GDM1 (cell line): ENCODE measurements around the gene FRMD4A.
"Not testable (repeated sequence)": the region's sequence is repeated elsewhere in the genome, so short reads cannot be mapped to it uniquely, and the experiment has no call there.

Experiments
- DNase-seq: peaks from one replicate; lab custom pipeline; 2025; lab: John Stamatoyannopoulos, UW

FRMD4A gene

GRCh38 chr10:14102056-14102455 lies 228.7 kb downstream of the FRMD4A start:
- DNase-seq, result no peak

DNA sequence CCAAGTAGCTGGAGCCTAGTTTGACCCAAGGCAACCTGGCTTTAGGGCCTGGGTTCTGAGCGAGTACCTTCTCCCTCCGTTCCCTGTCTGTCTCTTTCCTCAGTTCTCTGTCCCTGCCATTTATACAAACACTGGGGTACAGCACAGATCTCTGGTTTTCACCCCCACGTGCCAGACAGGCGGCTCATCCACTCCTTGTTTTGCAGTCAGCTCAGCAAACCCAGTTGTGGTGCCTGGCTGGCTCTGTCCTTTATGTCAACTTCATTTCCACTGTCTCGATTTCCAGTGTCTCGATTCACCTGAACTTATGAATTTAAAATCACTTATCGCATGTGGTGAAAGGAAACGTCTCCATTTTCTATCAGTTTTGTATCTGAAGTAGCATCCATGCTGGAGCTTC lies 230.8 kb downstream of the FRMD4A start:
- DNase-seq, result no peak

- DNase-seq, result no peak
These were observed 236.8 kb downstream of the FRMD4A start for GRCh38 chr10:14093730-14094484.

DNA sequence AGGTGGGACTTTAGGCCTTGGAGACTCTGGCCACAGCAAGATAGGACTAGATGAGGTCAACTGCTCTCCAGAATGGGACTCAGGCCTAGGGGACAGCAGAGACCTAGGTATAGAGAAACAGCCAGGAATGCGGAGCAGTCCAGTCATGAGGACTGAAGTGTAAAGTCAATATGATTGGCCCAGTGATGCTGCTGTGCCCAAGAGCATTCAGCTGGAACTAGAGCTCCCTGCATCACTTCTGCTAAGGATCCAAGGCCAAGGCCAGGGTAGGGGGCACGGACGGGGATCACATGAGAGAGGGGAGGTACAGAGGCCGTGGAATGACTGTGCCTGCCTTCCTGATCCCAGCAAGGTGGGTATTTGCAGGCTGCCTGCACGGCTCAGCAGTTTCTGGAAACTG lies 237.9 kb downstream of the FRMD4A start:
- no peak for DNase-seq

DNA sequence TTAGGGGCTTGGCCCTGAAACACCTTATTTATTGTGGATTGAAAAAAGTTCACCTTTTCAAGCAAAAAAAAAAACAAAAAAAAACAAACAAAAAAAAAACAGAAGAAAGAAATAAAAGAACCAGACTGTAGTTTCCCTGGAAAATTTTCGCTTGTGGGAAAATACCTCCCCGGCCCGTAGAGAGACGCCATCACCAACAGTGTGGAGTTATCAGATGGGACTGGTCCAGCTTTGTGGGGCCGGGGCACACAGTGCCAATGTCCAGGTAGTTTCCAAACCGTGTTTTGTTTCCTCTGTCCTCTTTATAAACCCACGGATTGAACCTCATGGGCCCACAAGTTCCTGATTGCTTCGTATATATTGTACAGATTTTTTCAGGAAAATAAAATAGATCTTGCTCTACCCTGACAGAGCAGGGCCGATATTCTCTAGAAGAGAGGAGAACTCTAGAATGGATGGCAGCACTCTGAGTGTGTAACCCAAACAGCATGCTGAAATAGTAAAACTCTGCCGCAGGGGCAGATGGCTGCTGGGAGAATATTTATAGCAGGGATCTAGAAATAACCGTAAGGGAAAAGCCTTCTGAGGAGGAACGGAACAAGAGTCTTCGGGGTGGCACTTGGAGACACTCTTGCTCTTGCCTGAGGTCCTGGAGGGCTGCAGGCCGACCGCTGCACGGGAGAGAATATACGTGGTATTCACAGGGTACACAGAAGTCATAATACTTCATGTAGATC lies 241.0 kb downstream of the FRMD4A start:
- no peak for DNase-seq

DNA sequence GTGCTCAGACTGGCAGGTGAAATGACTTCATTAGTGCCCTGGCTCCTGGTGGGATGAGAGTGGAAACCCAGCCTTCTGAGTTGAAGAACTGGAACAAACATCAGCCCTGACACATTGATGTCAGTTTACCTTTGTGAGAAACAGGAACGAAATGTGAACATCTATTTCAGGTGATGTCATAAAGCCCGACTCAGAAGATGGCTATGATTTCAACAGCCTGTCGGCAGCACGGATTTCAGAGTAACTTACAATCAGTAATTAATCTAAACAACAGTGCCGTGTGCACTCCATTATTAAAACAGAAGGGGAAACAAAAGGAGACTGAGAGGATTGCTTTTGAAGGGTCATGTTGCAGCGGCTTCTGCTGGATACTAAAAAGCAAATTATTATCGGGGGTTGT lies 243.2 kb downstream of the FRMD4A start:
- DNase-seq, result no peak

GRCh38 chr10:14086596-14086995 lies 244.1 kb downstream of the FRMD4A start:
- DNase-seq, result no peak

- no peak for DNase-seq
These were observed 245.8 kb downstream of the FRMD4A start for GRCh38 chr10:14084875-14085274.

DNA sequence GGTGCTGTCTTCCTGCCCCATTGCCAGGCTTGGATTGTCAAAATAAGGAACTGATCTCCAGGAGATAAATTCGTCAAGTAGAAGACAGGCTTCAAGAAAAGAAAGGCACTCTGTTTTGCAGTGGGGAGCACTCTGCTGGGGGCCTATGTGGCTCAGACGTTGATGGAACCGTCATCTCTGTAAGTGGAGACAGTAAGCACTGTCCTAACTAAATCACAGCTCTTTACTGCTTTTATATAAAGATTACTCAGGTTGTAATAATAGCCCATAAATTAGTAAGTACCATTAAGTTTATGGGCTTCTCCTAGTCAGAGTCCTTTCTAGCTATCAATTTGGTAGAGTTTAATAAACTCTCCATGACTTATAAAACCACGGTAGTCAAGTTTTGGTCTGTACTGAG lies 249.9 kb downstream of the FRMD4A start:
- no peak for DNase-seq

GRCh38 chr10:14077430-14077829 lies 253.3 kb downstream of the FRMD4A start:
- DNase-seq, result no peak

DNA sequence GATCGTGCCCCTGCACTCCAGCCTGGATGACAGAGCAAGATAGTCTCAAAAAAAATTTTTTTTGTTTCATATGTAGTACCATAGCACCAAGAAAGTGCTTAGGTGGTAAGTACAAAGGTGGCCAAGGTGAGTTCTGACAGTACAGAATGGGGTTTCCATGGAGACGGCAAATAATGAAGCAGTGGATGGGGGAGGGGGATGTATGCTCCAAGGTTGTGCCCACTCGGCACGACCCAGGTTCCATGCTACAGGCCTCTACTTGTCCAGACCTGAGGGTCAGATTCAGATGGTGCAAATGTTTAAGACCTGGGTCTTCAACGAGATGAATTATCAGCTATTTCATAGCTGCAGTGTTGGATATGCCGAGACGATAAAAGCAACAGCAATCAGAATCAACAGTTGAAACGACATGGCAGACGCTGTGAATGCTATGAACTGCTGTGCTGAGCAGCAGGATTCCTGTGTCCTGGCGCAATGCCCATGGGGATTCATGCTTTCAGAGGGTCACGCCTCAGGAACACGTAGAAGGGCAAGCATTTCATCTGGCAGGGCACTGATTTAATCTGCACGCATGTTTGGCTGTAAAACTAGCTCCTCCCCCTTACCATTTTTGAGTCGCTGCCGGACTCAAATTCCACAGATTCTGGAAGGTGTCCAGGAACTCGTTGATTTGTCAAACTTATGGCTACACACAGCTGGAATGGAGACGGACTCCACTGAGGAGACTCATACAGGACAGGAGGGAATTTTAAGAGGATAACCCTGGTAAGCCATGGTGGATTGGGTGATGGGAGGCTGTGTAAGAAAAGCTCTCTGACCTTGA lies 256.5 kb downstream of the FRMD4A start:
- no peak for DNase-seq

- DNase-seq, result no peak
These were observed 258.2 kb downstream of the FRMD4A start for GRCh38 chr10:14072541-14072940.

DNA sequence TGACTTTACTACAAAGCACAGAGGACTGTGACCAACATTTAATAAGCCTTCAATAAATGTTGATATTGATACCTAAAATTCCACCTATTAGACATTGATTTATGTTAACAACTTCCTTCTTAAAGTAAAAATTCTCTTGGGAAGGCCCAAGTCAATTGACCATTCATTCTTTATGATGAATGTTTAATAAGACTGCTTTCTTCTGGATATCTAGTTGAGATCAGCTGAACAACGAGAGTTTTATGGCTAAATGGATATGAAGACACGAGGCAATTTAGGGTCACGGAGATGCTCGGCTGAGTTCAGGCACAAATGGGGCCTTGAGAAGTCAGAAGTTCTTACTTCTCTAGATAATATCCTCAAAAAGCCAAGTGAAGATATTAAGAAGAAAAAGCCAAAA lies 258.8 kb downstream of the FRMD4A start:
- DNase-seq, result no peak

DNA sequence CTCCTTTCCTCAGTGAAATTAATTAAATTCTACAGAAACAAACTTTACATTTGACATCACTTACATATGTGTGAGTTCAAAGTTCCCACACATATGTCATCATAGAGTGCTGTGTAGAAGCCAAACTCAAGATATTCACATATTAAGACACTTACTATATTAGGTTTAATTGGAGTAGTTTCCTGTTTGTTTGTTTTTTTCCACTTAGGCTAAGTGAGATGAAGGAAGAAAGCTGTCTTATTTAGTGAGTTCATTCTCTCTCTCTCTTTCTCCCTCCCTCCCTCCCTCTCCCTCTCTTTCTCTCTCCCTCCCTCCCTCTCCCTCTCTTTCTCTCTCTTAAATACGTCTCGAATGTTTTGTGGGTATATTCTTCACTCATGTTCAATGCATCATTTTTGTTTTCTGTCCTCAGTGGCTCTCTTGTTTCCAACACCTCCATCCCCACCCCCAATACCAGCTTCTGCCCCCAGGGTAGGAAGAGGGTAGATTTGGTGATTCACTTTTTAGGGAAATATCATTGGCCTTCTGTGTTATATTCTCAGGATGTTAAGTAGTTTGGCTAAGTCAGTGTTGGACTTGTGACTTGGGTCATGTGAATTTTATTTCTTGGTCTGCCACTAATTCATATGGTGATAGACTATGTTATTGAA lies 262.0 kb downstream of the FRMD4A start:
- DNase-seq, result no peak

DNA sequence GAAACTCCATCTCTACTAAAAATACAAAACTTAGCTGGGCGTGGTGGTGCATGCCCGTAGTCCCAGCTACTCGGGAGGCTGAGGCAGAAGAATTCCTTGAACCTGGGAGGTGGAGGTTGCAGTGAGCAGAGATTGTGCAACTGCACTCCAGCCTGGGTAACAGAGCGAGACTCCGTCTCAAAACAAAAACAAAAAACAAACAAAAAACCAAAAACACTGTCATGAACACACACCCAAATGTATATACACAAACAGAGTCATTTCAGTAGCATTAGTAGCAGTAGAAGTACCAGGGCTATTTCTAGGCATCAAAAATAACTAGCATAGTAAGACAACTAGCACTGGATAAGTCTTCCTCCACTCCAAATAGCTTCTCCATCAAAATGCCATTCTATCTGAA lies 263.1 kb downstream of the FRMD4A start:
- DNase-seq, result not testable (repeated sequence)

DNA sequence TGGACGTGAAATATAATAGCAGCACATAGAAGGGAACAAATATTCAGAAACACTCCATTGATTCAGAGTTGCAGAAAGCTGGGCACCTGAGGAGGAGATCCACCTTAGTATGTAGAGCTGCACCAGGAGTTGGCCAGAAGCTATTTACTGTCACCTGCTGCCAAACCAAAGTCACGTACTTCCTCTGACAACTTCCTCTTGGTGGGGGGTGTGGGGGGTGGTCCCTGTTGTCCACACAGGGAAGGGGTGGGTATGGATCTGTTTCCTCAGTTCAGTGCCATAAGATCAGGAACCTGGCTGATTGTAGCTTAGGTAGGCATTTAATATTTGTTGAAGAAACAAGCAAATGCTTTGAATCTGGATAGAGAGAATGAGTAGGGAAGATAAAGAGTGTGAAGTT lies 264.6 kb downstream of the FRMD4A start:
- DNase-seq, result no peak

GRCh38 chr10:14063531-14064285 lies 267.0 kb downstream of the FRMD4A start:
- no peak for DNase-seq

GRCh38 chr10:14062528-14063260 lies 268.0 kb downstream of the FRMD4A start:
- DNase-seq, result no peak

DNA sequence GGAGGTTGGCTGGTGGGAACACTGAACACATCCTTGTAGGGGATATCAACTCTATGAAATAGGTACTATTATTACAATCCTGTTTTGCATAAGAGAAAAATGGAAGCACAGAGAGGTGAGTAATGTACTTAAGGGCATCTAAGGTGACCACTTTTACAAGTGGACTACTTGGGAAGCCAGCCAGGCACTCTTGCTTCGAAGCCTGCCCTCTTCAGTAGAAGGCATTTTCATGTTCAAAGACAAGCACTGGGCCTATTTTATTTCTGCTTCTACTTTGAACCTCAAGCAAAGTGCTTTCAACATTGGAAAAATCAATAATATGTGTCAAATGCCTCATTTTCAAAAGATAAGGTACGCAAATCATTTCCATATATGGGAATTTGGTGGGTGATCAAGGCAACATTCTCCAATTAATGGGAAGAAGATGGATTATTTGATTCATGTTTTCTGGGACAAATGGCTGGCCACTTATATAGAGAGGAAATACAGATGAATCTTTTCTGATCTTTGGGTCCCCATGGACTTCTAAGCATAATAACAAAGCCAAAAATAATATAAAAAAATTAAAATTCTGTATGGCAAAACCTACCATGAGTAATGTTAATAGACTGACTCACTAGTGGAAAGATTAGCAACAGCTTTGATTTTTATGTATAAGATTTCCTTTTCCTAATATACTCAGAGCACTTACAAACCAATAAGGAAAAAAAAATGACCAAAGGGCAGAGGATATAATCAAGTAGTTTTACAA lies 270.2 kb downstream of the FRMD4A start:
- DNase-seq, result no peak
